HG03520 (cell line): Measurements from ENCODE around the gene TRAF3IP3.

Experiments
- ATAC-seq: cut with Tn5 transposase; IDR thresholded peaks from one replicate; pipeline ENCODE4 v1.9.1; 2021; ENCODE audit warnings: mild to moderate bottlenecking, moderate library complexity; ENCODE audit not compliant: unreplicated experiment

TRAF3IP3 gene

DNA sequence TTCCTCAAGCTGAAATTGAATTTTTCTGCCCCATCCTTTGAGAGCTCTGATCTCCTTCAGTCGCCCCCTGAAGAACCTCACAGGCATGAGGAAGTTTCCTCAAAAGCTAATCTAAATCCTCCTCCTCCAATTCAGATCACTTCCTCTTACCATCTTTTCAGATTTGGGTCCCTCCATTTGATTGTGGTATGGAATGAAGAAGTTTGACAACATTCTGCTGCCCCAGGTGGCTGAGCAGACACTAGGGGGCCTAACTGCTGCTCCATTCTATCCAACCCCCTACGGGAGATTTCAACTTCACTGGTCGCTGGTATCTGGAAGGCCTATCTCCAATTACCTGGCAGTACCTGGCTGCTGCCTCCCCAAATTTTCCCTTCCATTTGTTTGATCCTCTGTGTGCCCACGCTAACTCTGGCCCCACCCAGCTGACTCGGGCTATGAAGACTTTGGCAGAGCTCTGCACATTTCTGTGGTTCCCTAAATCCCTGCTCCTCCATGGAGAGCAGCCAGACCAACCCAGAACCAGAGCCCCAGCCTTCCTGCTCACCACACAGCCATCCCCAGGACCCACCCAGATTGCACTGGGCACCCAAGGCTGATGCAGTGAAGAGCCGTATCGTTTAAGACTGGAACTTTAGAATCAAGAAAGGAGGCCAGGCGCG, 42.3 kb downstream of the TRAF3IP3 start:
- ATAC-seq: no peak

DNA sequence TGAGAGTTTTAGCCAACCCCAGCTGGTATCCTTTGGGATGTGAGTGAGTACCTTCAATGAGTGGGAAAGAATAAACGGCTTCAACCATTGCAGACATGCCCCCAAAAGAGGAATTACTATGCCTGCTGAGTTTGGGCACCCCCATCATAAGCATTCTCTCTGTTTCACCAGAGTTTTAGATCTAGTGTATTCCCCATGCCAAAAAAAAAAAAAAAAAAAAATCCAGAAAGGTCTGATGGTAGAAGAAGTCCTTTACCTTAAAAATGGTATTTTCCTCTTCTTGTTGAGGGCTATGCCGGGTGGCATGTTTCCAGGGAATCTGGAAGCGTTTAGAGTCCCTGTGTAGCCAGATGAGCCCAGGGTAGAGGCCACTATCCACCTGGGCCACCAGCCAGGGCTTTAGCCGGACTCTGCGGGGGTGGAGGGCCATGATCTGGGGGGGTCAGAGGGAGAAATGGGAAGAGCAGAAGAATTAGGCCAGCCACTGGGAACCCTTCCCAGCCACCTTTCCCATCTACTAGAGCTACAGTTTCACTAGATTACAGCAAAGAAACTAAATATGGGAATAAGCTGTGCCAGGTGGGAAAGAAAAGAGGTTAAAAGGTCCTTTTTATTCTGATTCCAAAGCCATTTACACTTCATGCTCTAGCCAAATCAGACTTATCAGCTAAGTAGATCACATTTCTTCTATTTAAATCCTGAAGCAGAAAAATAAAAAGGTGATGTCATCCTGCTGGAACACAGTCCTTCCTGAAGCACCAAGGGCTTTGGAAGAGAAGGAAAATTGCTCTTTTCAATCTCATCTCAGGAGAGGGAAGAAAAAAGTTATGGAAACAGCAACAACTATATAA, 45.4 kb downstream of the TRAF3IP3 start:
- ATAC-seq: no peak

DNA sequence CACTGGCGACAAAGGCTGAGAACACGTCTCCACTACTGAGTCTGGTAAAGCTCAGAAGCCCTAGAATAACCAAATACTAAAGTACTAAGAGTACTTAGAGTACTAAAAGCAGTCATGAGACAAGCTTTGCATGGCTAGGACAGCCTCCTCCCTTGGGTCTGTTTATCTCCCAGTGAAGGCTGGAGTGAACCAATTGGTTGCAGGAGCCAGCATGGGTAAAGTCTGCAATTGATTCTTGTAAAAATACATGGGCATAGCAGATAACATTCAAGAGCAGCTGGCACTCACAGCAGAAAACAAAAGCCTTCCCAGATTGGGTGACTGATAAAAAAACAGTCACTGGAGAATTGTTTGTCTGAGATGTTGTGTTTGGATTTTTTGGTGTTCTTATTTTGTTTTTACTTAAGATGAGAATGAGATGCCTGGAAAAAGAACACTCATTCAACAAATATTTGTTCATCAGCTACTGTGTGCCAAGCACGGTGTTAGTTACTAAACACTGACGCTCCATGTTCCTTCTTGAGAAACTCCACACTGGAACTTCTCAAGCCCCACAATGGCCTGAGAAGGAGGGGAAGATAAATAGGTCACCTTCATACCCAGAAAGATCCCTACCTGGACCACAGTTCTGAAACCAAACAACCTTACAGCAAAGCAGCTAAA, 46.4 kb downstream of the TRAF3IP3 start:
- ATAC-seq: no peak

GRCh38 chr1:209802780-209803152, 46.9 kb downstream of the TRAF3IP3 start:
- no peak for ATAC-seq

- no peak for ATAC-seq
Measured at GRCh38 chr1:209803568-209803967, 47.7 kb downstream of the TRAF3IP3 start.

- no peak for ATAC-seq
Measured at GRCh38 chr1:209805341-209805781, 49.5 kb downstream of the TRAF3IP3 start.

DNA sequence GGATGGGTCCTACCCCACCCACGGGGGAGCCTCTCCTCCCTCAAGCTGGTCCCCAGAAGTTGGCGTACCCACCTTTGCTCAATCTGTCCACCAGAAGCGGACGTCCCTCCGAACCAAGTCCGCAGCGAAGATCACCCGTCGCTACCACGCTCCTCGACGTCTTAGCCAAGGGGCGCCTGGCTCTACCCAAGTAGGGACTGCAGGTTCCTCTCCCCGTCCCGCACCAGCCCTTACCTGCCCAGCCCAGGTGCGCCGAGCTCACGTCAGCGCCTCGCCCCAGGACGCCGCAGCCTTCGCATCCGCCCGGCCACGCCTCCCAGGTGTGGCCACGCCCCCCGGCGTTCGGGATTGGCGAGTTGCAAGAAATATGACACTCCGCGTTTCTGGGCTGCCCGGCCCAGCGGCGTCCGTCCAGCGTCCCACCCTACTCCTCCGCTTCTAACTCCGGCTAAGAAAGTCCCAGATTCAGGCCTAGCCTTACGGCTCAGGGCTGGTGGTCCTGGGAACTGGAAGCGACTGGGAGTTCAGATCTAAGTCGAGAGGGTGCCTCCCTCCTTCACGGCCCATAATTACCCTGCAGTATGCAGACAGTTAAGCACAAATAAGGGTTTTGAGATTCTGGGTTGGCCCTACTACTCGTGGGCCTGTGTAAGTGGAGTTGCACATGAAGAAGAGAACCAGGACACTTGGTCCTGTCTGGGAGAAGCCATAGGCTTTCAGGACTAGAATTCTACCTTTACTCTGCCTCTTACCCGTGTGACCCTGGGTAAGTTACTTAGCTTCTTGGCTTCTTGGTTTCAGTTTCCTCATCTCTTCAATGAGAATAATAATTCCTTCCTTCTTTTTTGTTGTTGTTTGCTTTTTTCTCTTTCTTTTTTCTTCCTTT, 50.3 kb downstream of the TRAF3IP3 start, which contains the start of gene IRF6:
Gene IRF6, minus strand, starts transcription at position 268 of the 886 bp plus-strand sequence. CDS start 4,729 bp downstream, outside the sequence.
- ATAC-seq: peak; percentile 84

DNA sequence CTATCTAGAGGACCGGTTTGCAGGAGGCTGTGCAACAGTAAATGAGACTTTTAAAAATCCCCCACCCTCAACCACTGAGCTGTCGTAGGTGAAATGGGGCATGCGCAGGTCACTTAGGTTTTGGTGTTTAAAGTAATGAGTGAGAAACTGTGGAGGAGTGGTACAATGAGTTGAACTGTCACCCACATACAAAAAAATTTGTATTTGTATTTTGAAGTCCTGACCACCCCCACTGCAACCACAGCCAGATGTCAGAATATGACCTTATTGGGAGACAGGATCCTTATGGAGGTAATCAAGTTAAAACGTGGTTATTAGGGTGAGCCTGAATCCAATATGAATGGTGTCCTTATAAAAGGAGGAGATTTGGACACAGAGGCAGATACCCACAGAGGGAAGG, 51.7 kb downstream of the TRAF3IP3 start:
- no peak for ATAC-seq

DNA sequence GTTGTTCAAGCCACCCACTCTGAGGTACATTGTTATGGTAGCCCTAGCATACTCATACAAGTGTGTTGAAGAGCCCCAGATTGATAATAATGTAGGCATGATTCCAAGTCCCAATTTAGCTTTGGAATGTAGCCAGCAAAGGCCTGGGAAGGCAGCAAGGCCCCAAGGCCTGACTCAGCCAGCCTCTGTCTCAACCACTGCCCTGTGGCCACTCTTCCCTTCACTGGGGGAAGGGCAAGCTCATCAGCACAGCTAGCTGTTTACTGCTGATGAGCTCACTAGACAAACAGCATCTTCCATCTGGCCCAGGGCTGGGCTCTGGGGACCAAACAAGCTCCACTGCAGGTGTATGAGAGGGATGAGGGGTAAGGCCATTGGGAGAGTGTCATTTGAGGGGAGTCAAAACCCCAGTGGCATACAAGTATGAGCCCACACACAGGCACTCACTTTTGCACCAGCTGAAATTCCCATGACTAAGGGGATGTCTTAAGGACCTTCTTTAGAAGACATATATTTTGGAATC, 52.3 kb downstream of the TRAF3IP3 start:
- ATAC-seq: no peak

DNA sequence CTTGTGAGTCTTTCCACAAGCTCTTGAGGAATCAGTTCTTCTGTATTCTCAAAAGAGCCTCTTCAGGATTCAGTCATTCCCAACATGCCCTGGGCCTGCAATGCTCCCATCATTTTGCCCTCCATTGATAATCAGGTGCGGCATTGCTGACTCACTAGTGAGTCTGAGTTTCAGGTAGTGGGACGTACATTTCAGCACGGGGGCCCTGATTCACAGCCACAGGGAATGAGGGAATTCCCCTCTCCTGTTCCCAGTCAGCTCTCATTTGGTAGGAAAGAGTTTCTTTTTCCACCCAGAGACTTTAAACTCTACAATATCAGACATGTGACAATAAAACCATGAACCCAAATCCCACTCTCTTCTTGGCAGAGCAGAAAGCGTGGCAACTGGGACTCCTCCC, 53.8 kb downstream of the TRAF3IP3 start:
- no peak for ATAC-seq

DNA sequence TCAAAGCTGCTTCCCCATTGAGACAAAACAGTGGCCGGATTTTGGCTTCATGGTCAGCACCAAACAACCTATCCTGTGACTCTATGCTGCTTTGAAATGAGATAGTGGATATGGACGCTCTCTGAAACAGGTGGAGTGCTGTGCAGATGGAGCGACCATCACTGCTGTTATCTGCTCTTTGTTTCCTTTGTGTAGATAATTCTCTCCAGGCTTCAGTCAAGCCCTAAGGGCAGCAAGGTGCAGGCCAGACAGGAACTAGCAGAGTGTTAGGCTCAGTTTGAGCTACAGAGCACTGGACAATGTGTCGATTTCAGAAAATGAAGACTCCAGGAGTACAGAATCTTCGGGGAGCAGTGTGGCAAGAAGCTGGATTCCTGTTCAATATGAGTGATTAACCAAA, 54.9 kb downstream of the TRAF3IP3 start:
- no peak for ATAC-seq

DNA sequence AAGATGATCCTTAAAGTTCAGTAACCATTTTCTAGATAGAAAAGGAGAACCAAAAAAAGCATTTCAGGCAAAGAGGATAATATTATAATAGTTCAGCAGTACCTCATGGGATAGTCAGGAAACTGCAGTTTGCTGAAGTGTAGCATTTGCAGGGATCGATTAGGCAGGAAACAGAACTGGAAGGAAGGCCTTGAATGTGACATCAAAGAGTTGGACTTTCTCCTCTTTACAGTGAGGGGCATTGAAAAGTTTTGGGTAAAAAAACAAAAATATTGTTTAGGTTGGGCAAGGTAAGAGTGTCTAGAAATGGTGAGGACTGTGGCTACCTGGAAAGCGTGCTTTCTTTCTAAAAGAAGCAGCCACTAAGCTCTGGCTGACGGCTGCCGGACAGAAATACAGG, 58.0 kb downstream of the TRAF3IP3 start:
- no peak for ATAC-seq

- ATAC-seq: no peak
Measured at GRCh38 chr1:209815490-209815889, 59.6 kb downstream of the TRAF3IP3 start.

GRCh38 chr1:209815931-209816341, 60.1 kb downstream of the TRAF3IP3 start:
- ATAC-seq: no peak

GRCh38 chr1:209816923-209817322, 61.1 kb downstream of the TRAF3IP3 start:
- ATAC-seq: no peak

DNA sequence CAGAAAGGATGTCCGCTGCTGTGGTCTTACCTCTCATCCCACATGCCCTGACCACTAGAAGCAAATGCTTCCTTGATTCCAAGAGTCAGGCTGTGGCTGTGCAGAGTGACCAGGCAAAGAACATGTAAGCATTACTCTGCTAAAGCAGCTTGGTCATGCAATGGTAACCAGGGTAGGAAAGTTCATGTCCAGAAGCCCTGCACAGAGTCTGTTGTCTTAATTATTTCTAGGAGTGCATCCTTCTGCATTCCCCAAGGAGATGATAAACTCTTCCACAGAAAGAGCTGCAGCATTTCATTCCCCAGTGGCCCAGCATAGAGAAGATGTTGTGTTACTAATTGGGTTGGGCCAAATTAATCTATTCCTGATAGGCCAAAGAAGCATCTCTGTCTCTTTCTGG, 61.8 kb downstream of the TRAF3IP3 start:
- no peak for ATAC-seq

DNA sequence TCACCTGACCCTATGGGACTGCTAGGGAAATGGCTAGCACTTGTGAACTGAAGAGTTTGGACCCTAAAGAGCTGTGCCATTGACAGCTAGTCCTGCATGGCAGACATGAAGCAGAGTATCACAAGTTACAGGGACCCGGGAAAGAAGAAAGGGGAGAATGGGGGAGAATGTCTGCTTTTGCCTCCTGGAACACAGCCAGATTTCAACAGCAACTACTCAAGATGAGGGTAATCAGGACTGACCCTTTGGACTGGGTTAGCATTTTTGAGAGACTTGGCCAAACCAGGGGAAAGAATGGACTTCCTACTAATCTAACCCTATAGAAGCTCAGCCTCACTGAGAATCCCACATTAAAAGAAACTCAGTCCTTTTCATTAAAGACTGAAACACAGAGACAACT, 63.2 kb downstream of the TRAF3IP3 start:
- ATAC-seq: no peak

DNA sequence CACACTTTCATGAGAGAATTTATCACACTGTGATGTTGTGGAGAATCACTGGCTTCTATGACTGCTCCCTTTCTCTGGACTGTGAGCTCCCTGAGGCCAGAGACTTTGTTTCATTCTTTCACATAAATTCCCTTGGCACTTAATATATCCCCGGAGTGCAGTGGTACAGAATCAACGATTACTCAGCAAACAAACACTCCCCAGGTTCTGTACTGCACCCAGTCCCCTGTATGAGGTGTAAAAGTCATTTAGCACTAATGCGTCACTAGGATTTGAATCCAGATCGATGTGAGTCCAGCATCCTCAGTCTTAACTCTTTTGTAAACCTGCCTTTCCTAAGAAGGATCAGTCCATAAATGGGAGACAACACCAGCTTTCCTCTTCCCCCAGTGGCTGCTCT, 65.1 kb downstream of the TRAF3IP3 start:
- no peak for ATAC-seq

- ATAC-seq: no peak
Measured at GRCh38 chr1:209822706-209823105, 66.9 kb downstream of the TRAF3IP3 start.
